ENCODE results near the gene DTNA. TPM values are rescaled to one million over a fixed set of nuclear protein-coding genes. Genes with fewer than 3 reads are reported as not detected.
"Not testable (repeated sequence)": the region's sequence is repeated elsewhere in the genome, so short reads cannot be mapped to it uniquely, and the experiment has no call there.

The DTNA gene
- polyA plus RNA-seq, 1 donor (not counting 4 experiments of a cell fraction or from before 2014, with no cell fraction given) = 0.81 TPM

DNA sequence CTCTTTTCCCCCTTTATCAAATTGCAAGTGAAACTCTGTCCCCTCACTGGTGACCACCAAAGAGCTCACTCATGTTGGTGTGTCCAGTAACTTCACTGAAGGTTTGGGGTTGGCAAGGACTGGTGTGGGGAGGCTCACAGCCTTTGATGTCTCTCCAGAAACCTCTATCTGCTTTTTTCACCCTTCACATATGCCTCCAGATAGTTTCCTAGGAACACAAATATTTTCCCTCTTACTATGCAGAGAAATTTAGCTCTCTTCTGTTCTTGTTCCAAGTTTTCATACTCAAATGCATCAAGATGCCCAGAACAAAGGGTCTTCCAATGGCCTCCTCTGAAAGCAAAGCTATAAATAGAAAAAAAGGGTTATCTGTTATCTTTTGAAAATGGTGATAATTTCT, 20.7 kb downstream of the DTNA start:
- H3K79me2 ChIP-seq (ENCODE audit: control insufficient read depth, insufficient read depth, low read length) = no peaks in the 10 kb centered on the region
- H3K4me2 ChIP-seq (ENCODE audit: control insufficient read depth, extremely low read depth, insufficient read depth, low read depth, low read length) = no peak overlapping the region
- H3K27ac ChIP-seq (ENCODE audit: control insufficient read depth, insufficient read depth, low read length) = no peak overlapping the region
- no peak for FAIRE-seq
- H3K9ac ChIP-seq (ENCODE audit: control insufficient read depth, extremely low read depth, insufficient read depth, low read length) = no peak overlapping the region
- no peaks in the 10 kb centered on the region for H3K9me3 ChIP-seq (ENCODE audit: control insufficient read depth, low read depth, low read length)
- TF ChIP-seq EZH2 (IDR thresholded peaks at IDR 0.05; ENCODE audit: low read length) = no peak
- TF ChIP-seq, protein P1, sequence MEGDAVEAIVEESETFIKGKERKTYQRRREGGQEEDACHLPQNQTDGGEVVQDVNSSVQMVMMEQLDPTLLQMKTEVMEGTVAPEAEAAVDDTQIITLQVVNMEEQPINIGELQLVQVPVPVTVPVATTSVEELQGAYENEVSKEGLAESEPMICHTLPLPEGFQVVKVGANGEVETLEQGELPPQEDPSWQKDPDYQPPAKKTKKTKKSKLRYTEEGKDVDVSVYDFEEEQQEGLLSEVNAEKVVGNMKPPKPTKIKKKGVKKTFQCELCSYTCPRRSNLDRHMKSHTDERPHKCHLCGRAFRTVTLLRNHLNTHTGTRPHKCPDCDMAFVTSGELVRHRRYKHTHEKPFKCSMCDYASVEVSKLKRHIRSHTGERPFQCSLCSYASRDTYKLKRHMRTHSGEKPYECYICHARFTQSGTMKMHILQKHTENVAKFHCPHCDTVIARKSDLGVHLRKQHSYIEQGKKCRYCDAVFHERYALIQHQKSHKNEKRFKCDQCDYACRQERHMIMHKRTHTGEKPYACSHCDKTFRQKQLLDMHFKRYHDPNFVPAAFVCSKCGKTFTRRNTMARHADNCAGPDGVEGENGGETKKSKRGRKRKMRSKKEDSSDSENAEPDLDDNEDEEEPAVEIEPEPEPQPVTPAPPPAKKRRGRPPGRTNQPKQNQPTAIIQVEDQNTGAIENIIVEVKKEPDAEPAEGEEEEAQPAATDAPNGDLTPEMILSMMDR (optimal IDR thresholded peaks at IDR 0.05 in 1 of 3, IDR thresholded peaks at IDR 0.05 in 1 of 3, conservative IDR thresholded peaks at IDR 0.05 in 1 of 3; ENCODE audit: extremely low read depth in 1 of 3, insufficient read depth in 2 of 3, low read length in 3 of 3) = no peak
- H3K4me1 ChIP-seq (ENCODE audit: control insufficient read depth, extremely low read depth, insufficient read depth, low read length) = no peaks in the 10 kb centered on the region
- no peak for DNase-seq (ENCODE audit: low read depth, low spot score)
- H3K9me1 ChIP-seq (ENCODE audit: control insufficient read depth, extremely low read depth, insufficient read depth, low read length) = no peaks in the 10 kb centered on the region
- dilution Hi-C loops (cut with MboI; ENCODE audit: extremely low pct_ligation_motif_present, low sequenced_read_pairs) = no loop called here
- H2AFZ ChIP-seq (ENCODE audit: control insufficient read depth, low read length) = no peak overlapping the region
- no peaks in the 10 kb centered on the region for H3K36me3 ChIP-seq (ENCODE audit: control insufficient read depth in 2 of 2, extremely low read depth in 1 of 2, insufficient read depth in 2 of 2, low read length in 2 of 2)
- no peak overlapping the region for H3K4me3 ChIP-seq (ENCODE audit: control insufficient read depth in 2 of 3, extremely low read depth in 1 of 3, insufficient read depth in 2 of 3, low read depth in 1 of 3, low read length in 3 of 3)
- H3K27me3 ChIP-seq (ENCODE audit: control insufficient read depth, extremely low read depth, insufficient read depth, low read length) = peaks cover 5% of the 10 kb centered on the region
- H4K20me1 ChIP-seq (ENCODE audit: control insufficient read depth, extremely low read depth, insufficient read depth, low read length) = no peaks in the 10 kb centered on the region

DNA sequence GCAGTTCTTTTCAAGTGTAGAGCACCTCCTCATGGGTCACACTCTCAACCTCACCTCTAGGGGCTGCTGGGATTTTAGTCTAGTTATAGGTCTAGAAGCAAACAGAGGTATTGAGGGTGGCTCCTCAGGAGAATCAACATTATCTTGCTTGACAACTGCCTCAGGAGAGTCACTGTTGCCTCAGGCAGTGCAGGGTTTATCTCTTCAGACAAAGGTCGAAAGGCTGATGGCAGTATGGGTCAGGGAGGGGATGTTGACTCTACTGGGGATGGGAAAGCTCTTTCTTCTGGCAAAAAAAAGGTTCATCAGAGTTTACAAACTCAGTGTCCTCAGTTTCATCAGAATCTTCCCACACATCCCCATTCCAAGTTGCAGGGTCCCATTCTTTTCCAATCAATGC, 24.0 kb downstream of the DTNA start:
- TF ChIP-seq EZH2 (IDR thresholded peaks at IDR 0.05; ENCODE audit: low read length) = no peak
- TF ChIP-seq, protein P1 (optimal IDR thresholded peaks at IDR 0.05 in 1 of 3, IDR thresholded peaks at IDR 0.05 in 1 of 3, conservative IDR thresholded peaks at IDR 0.05 in 1 of 3; ENCODE audit: extremely low read depth in 1 of 3, insufficient read depth in 2 of 3, low read length in 3 of 3) = no peak
- H3K27me3 ChIP-seq (ENCODE audit: control insufficient read depth, extremely low read depth, insufficient read depth, low read length) = peaks cover 5% of the 10 kb centered on the region
- peaks cover 6% of the 10 kb centered on the region for H3K4me1 ChIP-seq (ENCODE audit: control insufficient read depth, extremely low read depth, insufficient read depth, low read length)
- no peaks in the 10 kb centered on the region for H3K36me3 ChIP-seq (ENCODE audit: control insufficient read depth in 2 of 2, extremely low read depth in 1 of 2, insufficient read depth in 2 of 2, low read length in 2 of 2)
- H3K27ac ChIP-seq (ENCODE audit: control insufficient read depth, insufficient read depth, low read length) = no peak overlapping the region
- no peaks in the 10 kb centered on the region for H3K9me1 ChIP-seq (ENCODE audit: control insufficient read depth, extremely low read depth, insufficient read depth, low read length)
- dilution Hi-C loops (cut with MboI; ENCODE audit: extremely low pct_ligation_motif_present, low sequenced_read_pairs) = no loop called here
- H3K4me3 ChIP-seq (ENCODE audit: control insufficient read depth in 2 of 3, extremely low read depth in 1 of 3, insufficient read depth in 2 of 3, low read depth in 1 of 3, low read length in 3 of 3) = no peak overlapping the region
- DNase-seq (ENCODE audit: low read depth, low spot score) = no peak
- no peaks in the 10 kb centered on the region for H3K9me3 ChIP-seq (ENCODE audit: control insufficient read depth, low read depth, low read length)
- H4K20me1 ChIP-seq (ENCODE audit: control insufficient read depth, extremely low read depth, insufficient read depth, low read length) = no peaks in the 10 kb centered on the region
- no peaks in the 10 kb centered on the region for H3K79me2 ChIP-seq (ENCODE audit: control insufficient read depth, insufficient read depth, low read length)
- no peak overlapping the region for H3K4me2 ChIP-seq (ENCODE audit: control insufficient read depth, extremely low read depth, insufficient read depth, low read depth, low read length)
- no peak overlapping the region for H3K9ac ChIP-seq (ENCODE audit: control insufficient read depth, extremely low read depth, insufficient read depth, low read length)
- no peak overlapping the region for H2AFZ ChIP-seq (ENCODE audit: control insufficient read depth, low read length)
- FAIRE-seq = no peak

GRCh38 chr18:34734526-34734925, 24.4 kb downstream of the DTNA start:
- H3K4me3 ChIP-seq (ENCODE audit: control insufficient read depth in 2 of 3, extremely low read depth in 1 of 3, insufficient read depth in 2 of 3, low read depth in 1 of 3, low read length in 3 of 3); H3K4me2 ChIP-seq (ENCODE audit: control insufficient read depth, extremely low read depth, insufficient read depth, low read depth, low read length); H3K27me3 ChIP-seq (ENCODE audit: control insufficient read depth, extremely low read depth, insufficient read depth, low read length); H3K9me1 ChIP-seq (ENCODE audit: control insufficient read depth, extremely low read depth, insufficient read depth, low read length); dilution Hi-C loops (cut with MboI; ENCODE audit: extremely low pct_ligation_motif_present, low sequenced_read_pairs); H3K27ac ChIP-seq (ENCODE audit: control insufficient read depth, insufficient read depth, low read length); FAIRE-seq; H3K4me1 ChIP-seq (ENCODE audit: control insufficient read depth, extremely low read depth, insufficient read depth, low read length); DNase-seq (ENCODE audit: low read depth, low spot score); H3K9me3 ChIP-seq (ENCODE audit: control insufficient read depth, low read depth, low read length); H4K20me1 ChIP-seq (ENCODE audit: control insufficient read depth, extremely low read depth, insufficient read depth, low read length); H3K36me3 ChIP-seq (ENCODE audit: control insufficient read depth in 2 of 2, extremely low read depth in 1 of 2, insufficient read depth in 2 of 2, low read length in 2 of 2); H2AFZ ChIP-seq (ENCODE audit: control insufficient read depth, low read length); H3K9ac ChIP-seq (ENCODE audit: control insufficient read depth, extremely low read depth, insufficient read depth, low read length); H3K79me2 ChIP-seq (ENCODE audit: control insufficient read depth, insufficient read depth, low read length): not testable (repeated sequence)
